GM12878 (cell line): Measurements from ENCODE around the gene ANKRD33B.

ENCODE experiments used
- IRF5 ChIP-seq: fragments of 450-650 bp; IDR thresholded peaks from 2 replicates; pipeline ENCODE4 v1.6.1; 2017; ENCODE audit warnings: borderline replicate concordance
- REST ChIP-seq: IDR thresholded peaks from 2 replicates; pipeline ENCODE4 v1.6.1; 2012; ENCODE audit warnings: mild to moderate bottlenecking, low read depth, low read length

- no peak for TF ChIP-seq IRF5
- TF ChIP-seq REST, result no peak
Observed at GRCh38 chr5:10662661-10663488, 99.0 kb downstream of the ANKRD33B start.
